ENCODE data around the gene MPND.

DNA sequence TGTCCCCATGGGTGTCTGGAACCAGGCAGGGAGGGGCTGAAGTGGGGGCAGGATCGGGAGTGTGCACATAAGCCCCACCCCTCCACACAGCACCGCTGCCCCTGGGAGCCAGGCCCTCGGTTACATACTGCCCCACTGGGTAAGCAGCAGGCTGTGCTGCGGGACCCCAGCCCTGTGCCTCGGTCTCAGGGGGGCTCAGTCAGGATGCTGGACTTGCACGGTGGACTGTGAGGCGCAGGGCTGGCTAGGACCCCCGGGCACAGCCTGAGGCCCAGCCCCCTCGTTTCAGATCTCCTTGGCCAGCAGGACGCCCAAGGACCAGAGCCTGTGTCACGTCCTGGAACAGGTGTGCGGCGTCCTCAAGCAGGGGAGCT, 16.3 kb downstream of the MPND start:
- TF ChIP-seq ZNF565 (CRISPR knock-in tag; conservative IDR thresholded peaks at IDR 0.05; ENCODE audit: low read depth): no peak
- TF ChIP-seq, protein P1, sequence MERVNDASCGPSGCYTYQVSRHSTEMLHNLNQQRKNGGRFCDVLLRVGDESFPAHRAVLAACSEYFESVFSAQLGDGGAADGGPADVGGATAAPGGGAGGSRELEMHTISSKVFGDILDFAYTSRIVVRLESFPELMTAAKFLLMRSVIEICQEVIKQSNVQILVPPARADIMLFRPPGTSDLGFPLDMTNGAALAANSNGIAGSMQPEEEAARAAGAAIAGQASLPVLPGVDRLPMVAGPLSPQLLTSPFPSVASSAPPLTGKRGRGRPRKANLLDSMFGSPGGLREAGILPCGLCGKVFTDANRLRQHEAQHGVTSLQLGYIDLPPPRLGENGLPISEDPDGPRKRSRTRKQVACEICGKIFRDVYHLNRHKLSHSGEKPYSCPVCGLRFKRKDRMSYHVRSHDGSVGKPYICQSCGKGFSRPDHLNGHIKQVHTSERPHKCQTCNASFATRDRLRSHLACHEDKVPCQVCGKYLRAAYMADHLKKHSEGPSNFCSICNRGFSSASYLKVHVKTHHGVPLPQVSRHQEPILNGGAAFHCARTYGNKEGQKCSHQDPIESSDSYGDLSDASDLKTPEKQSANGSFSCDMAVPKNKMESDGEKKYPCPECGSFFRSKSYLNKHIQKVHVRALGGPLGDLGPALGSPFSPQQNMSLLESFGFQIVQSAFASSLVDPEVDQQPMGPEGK (CRISPR knock-in tag; IDR thresholded peaks at IDR 0.05; ENCODE audit: borderline replicate concordance): no peak
- no peak for TF ChIP-seq BACH2 (CRISPR knock-in tag; IDR thresholded peaks at IDR 0.05; ENCODE audit: borderline replicate concordance)
- no peak for TF ChIP-seq CSDC2 (CRISPR knock-in tag; IDR thresholded peaks at IDR 0.05)
- TF ChIP-seq SNAI2 (CRISPR knock-in tag; IDR thresholded peaks at IDR 0.05): no peak
- TF ChIP-seq RARB (CRISPR knock-in tag; IDR thresholded peaks at IDR 0.05): no peak
- TF ChIP-seq, protein P2, sequence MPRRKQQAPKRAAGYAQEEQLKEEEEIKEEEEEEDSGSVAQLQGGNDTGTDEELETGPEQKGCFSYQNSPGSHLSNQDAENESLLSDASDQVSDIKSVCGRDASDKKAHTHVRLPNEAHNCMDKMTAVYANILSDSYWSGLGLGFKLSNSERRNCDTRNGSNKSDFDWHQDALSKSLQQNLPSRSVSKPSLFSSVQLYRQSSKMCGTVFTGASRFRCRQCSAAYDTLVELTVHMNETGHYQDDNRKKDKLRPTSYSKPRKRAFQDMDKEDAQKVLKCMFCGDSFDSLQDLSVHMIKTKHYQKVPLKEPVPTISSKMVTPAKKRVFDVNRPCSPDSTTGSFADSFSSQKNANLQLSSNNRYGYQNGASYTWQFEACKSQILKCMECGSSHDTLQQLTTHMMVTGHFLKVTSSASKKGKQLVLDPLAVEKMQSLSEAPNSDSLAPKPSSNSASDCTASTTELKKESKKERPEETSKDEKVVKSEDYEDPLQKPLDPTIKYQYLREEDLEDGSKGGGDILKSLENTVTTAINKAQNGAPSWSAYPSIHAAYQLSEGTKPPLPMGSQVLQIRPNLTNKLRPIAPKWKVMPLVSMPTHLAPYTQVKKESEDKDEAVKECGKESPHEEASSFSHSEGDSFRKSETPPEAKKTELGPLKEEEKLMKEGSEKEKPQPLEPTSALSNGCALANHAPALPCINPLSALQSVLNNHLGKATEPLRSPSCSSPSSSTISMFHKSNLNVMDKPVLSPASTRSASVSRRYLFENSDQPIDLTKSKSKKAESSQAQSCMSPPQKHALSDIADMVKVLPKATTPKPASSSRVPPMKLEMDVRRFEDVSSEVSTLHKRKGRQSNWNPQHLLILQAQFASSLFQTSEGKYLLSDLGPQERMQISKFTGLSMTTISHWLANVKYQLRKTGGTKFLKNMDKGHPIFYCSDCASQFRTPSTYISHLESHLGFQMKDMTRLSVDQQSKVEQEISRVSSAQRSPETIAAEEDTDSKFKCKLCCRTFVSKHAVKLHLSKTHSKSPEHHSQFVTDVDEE (CRISPR knock-in tag; IDR thresholded peaks at IDR 0.05): no peak
- TF ChIP-seq, protein P3, sequence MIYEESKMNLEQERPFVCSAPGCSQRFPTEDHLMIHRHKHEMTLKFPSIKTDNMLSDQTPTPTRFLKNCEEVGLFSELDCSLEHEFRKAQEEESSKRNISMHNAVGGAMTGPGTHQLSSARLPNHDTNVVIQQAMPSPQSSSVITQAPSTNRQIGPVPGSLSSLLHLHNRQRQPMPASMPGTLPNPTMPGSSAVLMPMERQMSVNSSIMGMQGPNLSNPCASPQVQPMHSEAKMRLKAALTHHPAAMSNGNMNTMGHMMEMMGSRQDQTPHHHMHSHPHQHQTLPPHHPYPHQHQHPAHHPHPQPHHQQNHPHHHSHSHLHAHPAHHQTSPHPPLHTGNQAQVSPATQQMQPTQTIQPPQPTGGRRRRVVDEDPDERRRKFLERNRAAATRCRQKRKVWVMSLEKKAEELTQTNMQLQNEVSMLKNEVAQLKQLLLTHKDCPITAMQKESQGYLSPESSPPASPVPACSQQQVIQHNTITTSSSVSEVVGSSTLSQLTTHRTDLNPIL (CRISPR knock-in tag; IDR thresholded peaks at IDR 0.05; ENCODE audit: low read depth): no peak
- TF ChIP-seq, protein P4, sequence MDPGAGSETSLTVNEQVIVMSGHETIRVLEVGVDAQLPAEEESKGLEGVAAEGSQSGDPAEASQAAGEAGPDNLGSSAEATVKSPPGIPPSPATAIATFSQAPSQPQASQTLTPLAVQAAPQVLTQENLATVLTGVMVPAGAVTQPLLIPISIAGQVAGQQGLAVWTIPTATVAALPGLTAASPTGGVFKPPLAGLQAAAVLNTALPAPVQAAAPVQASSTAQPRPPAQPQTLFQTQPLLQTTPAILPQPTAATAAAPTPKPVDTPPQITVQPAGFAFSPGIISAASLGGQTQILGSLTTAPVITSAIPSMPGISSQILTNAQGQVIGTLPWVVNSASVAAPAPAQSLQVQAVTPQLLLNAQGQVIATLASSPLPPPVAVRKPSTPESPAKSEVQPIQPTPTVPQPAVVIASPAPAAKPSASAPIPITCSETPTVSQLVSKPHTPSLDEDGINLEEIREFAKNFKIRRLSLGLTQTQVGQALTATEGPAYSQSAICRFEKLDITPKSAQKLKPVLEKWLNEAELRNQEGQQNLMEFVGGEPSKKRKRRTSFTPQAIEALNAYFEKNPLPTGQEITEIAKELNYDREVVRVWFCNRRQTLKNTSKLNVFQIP (CRISPR knock-in tag; IDR thresholded peaks at IDR 0.05; ENCODE audit: borderline replicate concordance, low read depth): no peak
